22Rv1 (cell line): ENCODE results near the gene ATG9B.

ENCODE experiments used
- CTCF ChIP-seq: fragments of 450-650 bp; IDR thresholded peaks from 2 replicates; pipeline ENCODE4 v1.5.1; 2017; ENCODE audit warnings: mild to moderate bottlenecking
- ZFX ChIP-seq: fragments of 450-650 bp; IDR thresholded peaks from 2 replicates; pipeline ENCODE4 v1.6.1; 2017; ENCODE audit warnings: antibody characterized with exemption, borderline replicate concordance

GRCh38 chr7:151069841-151070573 lies 45.7 kb upstream of the ATG9B start:
- TF ChIP-seq CTCF (no peak), ZFX (no peak)
